Activated T-helper 2 cell treated with anti-CD3 and anti-CD28 coated beads, Interferon-gamma antibody, Interleukin-2, Interleukin-4, amounts not matched to agents 10 μg/mL and 5 μg/mL and 100 μg/mL, durations not matched to agents 14 hours and 24 hours and 36 hours (primary cell): ENCODE results near the gene MAEA. TPM values are rescaled to one million over a fixed set of nuclear protein-coding genes. Genes with fewer than 3 reads are reported as not detected.

Source experiments
- DNase-seq: peaks from one replicate; pipeline ENCODE4 v3.0.0; 2021; ENCODE audit warnings: low spot score
- H3K27ac Mint-ChIP-seq: one replicate; pipeline ENCODE4 v1.8.0; 2021; ENCODE audit warnings: mixed read lengths
- H3K27me3 Mint-ChIP-seq: one replicate; pipeline ENCODE4 v1.8.0; 2021; ENCODE audit warnings: low read depth, mixed read lengths
- H3K36me3 Mint-ChIP-seq: one replicate; pipeline ENCODE4 v1.8.0; 2021; ENCODE audit warnings: low read depth, mixed read lengths
- H3K4me1 Mint-ChIP-seq: one replicate; pipeline ENCODE4 v1.8.0; 2021; ENCODE audit warnings: low read depth, mixed read lengths
- H3K4me3 Mint-ChIP-seq: one replicate; pipeline ENCODE4 v1.8.0; 2021; ENCODE audit warnings: low read depth, mild to moderate bottlenecking, moderate library complexity, mixed read lengths
- H3K9me3 Mint-ChIP-seq: one replicate; pipeline ENCODE4 v1.8.0; 2021; ENCODE audit warnings: mixed read lengths
- intact Hi-C: fragments of 100-400 bp; cut with micrococcal nuclease; formaldehyde crosslinking; loops from one replicate; pipeline ENCODE4 v1.15.1; 2023
- total RNA-seq: library from RNA; stranded (reverse); gene quantifications from 2 replicates; pipeline ENCODE4 v1.2.3, GENCODE V29; 2022

The MAEA gene
- total RNA-seq, 1 donor from 2014 or later = 59.2 TPM

- intact Hi-C loops = no loop called here
- Mint-ChIP-seq H3K27ac (no peak overlapping the region), H3K4me1 (peaks cover 20% of the 10 kb centered on the region), H3K4me3 (no peak overlapping the region), H3K27me3 (no peaks in the 10 kb centered on the region), H3K9me3 (no peaks in the 10 kb centered on the region), H3K36me3 (peaks cover 58% of the 10 kb centered on the region)
- no peak for DNase-seq
These were observed 12.5 kb downstream of the MAEA start for GRCh38 chr4:1302159-1302558.

GRCh38 chr4:1305261-1305711, 15.6 kb downstream of the MAEA start:
- no peak overlapping the region for H3K4me3 Mint-ChIP-seq

DNA sequence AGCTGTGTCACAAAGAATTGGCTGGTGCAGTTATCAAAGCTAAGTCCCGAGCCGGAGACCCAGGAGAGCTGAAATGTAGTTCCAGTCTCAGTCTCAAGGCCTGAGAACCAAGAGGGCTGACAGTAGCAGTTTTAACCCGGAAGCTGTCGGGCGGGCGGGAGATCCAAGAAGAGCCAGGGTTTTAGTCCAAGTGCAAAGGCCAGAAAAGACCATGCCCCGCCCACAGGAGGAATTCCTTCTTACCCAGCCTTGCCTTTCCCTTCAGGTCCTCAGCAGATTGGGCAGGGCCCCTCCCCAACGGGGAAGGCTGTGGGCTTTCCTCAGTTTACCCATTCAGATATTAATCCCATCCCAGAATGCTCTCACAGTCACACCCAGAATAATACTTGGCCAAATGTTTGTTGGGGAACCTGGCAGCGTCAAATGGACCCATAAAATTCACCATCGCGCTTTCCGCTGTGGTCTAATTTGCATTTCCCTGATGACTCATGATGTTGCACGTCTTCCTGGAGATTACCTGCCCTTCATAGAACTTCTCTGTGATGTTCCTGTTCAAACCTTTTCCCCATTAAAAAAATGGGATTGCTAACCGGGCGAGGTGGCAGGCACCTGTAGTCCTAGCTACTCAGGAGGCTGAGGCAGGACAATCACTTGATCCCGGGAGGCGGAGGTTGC, 16.2 kb downstream of the MAEA start:
- Mint-ChIP-seq H3K27ac (no peak overlapping the region), H3K36me3 (peaks cover 33% of the 10 kb centered on the region), H3K9me3 (no peaks in the 10 kb centered on the region), H3K27me3 (no peaks in the 10 kb centered on the region), H3K4me3 (no peak overlapping the region), H3K4me1 (peaks cover 35% of the 10 kb centered on the region)
- DNase-seq = no peak
- intact Hi-C loops = no loop called here

More at GRCh38 chr4:1305261-1305711, 15.6 kb downstream of the MAEA start:
- Mint-ChIP-seq H3K27ac (no peak overlapping the region), H3K9me3 (no peaks in the 10 kb centered on the region), H3K36me3 (peaks cover 38% of the 10 kb centered on the region), H3K4me1 (peaks cover 33% of the 10 kb centered on the region), H3K27me3 (no peaks in the 10 kb centered on the region)
- intact Hi-C loops = no loop called here
- no peak for DNase-seq

- H3K4me1 Mint-ChIP-seq = peaks cover 32% of the 10 kb centered on the region
- no peaks in the 10 kb centered on the region for H3K9me3 Mint-ChIP-seq
- H3K36me3 Mint-ChIP-seq = peaks cover 36% of the 10 kb centered on the region
- no peak overlapping the region for H3K4me3 Mint-ChIP-seq
- no peak overlapping the region for H3K27ac Mint-ChIP-seq
- no peaks in the 10 kb centered on the region for H3K27me3 Mint-ChIP-seq
- intact Hi-C loops = loop anchor here (2.0 kb wide), 1 partner anchor 39 kb away; the partner anchor contains the start of gene UVSSA
- DNase-seq = no peak
These were observed 18.5 kb downstream of the MAEA start for GRCh38 chr4:1307951-1308735.

DNA sequence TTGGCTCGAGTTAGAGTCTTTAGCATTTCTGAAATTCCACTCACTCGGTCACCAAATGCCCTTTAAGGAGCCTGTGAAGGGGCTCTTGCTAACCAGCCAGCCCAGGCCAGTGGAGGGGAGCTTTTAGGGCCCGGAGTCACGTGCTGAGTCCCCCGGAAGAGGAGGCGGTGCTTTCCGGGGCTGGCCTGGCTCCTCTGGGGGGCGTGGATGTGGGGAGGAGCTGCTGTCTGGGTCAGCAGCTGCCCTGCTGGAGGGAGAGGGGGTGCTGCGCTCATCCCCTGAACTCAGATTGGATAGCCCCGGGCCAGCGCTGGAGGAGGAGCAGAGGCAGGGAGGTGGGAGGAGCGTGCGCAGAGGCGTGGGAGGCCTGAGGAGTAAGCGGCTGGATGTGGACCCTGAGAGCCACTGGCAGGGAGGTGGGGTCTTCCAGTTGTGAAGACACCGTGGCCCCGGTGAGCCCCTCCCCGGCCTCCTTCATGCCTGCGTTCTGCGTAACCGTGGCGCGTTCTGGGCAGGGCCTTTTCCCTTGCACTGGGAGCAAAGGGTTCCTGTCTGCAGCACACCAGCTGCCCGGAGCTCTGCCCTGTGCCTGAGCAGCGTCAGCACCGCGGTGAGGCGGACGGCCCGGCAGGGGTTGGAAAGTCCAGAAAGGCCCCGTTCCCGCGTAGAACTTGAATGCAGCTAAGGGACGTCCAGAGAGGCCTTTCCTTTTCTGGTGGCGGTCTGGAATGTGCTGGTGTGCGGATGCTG, 19.7 kb downstream of the MAEA start:
- no peaks in the 10 kb centered on the region for H3K27me3 Mint-ChIP-seq
- H3K4me1 Mint-ChIP-seq = peaks cover 34% of the 10 kb centered on the region
- peak; percentile 36 for DNase-seq
- H3K4me3 Mint-ChIP-seq = peak overlapping the region; percentile 52
- H3K27ac Mint-ChIP-seq = peak overlapping the region; percentile 26
- no peaks in the 10 kb centered on the region for H3K9me3 Mint-ChIP-seq
- intact Hi-C loops = loop anchor here (1.0 to 2.0 kb wide), 2 partner anchors 37 to 42 kb away; partner anchors contain the start of gene UVSSA
- H3K36me3 Mint-ChIP-seq = peaks cover 46% of the 10 kb centered on the region

DNA sequence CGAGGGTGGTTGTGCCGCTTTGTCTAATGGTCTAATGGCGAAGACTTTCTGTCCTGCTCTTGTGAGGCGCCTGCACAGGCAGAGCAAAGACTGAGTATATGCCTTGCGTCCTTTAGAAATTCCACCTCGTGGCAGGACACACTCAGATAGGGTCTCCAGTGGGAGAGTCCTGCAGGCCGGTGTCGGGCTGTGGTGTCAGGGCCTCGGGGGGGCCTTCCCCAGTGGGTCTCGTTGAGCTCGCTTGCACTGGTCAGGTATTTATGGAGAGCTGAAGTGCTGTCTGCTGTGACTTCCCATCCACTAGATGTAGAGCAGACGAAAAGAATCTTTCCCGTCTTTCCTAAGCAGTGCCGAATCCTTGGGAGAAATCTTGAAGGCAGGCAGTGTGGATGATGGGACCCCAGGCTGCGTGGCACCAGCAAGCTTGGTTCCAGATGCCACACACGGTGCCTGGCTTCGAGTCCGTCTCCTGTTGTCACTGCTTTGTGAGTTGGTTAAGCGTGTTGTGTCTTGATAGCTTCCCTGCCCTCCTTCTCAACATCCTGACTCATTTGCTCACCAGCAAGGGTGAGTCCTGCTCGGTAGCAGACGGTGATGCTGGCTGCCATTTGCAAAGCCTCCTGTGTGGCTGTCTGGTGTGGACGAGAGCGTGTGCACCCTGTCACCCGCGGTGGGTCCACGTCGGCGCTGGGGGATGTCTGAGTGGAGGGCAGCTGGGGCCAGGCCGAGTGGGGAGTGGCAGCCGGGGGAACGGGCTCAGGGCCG, 20.5 kb downstream of the MAEA start:
- H3K4me1 Mint-ChIP-seq = peaks cover 34% of the 10 kb centered on the region
- H3K27ac Mint-ChIP-seq = no peak overlapping the region
- H3K36me3 Mint-ChIP-seq = peaks cover 49% of the 10 kb centered on the region
- no peaks in the 10 kb centered on the region for H3K27me3 Mint-ChIP-seq
- H3K9me3 Mint-ChIP-seq = no peaks in the 10 kb centered on the region
- no peak for DNase-seq
- intact Hi-C loops = no loop called here
- H3K4me3 Mint-ChIP-seq = peak overlapping the region; percentile 26

DNA sequence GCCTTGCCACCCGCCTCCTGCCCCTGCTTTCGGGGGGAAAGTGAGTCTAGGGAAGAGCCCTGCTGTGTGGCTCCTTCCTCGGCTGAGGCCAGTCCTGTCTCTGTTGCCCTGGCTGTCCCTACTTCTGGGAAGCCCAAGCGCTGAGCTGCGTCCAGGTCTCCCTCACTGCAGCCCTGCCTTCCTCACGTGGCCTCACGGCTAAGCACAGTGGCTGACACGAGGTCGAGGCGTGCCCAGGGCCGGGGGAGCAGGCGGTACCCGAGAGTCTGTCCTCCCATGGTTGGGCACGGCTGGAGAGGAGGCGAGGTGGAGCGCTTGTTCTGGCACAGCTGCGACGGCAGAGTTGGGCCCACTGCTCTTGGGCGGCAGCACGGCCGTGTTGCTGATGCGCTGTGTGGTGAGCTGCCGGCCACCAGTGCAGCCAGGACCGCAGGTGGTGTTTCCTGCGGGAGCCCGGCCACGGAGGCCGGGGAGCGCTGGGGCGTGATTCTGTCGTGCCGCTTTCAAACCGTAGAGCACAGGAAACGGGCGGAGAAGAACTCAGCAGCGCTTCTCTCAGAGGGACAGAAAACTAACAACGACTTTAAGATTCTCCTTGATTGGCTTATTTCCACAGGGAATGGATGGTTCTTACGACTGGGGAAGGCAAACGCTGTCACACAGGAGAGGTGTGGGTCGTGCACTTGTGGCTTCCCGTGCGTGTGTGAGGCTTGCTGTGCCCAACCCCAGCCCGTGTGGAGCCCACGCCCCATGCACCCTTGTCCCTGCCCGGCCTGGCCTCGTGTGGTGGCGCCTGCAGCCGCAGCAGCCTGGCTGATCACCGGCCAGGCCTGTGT, 21.3 kb downstream of the MAEA start:
- Mint-ChIP-seq H3K4me3 (no peak overlapping the region), H3K27me3 (no peaks in the 10 kb centered on the region), H3K9me3 (no peaks in the 10 kb centered on the region), H3K36me3 (peaks cover 48% of the 10 kb centered on the region), H3K27ac (no peak overlapping the region), H3K4me1 (peaks cover 32% of the 10 kb centered on the region)
- intact Hi-C loops = no loop called here
- no peak for DNase-seq

- peaks cover 52% of the 10 kb centered on the region for H3K36me3 Mint-ChIP-seq
These were observed 23.3 kb downstream of the MAEA start for GRCh38 chr4:1312821-1313640.

GRCh38 chr4:1315306-1315705, 25.6 kb downstream of the MAEA start:
- Mint-ChIP-seq H3K27me3 (no peaks in the 10 kb centered on the region), H3K36me3 (peaks cover 56% of the 10 kb centered on the region), H3K4me3 (no peak overlapping the region), H3K9me3 (no peaks in the 10 kb centered on the region), H3K4me1 (peaks cover 11% of the 10 kb centered on the region), H3K27ac (no peak overlapping the region)
- intact Hi-C loops = no loop called here
- no peak for DNase-seq

More at GRCh38 chr4:1312821-1313640, 23.3 kb downstream of the MAEA start:
- DNase-seq = no peak
- intact Hi-C loops = no loop called here
- H3K4me3 Mint-ChIP-seq = no peak overlapping the region
- no peak overlapping the region for H3K27ac Mint-ChIP-seq
- no peaks in the 10 kb centered on the region for H3K27me3 Mint-ChIP-seq
- H3K4me1 Mint-ChIP-seq = peaks cover 27% of the 10 kb centered on the region
- H3K9me3 Mint-ChIP-seq = no peaks in the 10 kb centered on the region

DNA sequence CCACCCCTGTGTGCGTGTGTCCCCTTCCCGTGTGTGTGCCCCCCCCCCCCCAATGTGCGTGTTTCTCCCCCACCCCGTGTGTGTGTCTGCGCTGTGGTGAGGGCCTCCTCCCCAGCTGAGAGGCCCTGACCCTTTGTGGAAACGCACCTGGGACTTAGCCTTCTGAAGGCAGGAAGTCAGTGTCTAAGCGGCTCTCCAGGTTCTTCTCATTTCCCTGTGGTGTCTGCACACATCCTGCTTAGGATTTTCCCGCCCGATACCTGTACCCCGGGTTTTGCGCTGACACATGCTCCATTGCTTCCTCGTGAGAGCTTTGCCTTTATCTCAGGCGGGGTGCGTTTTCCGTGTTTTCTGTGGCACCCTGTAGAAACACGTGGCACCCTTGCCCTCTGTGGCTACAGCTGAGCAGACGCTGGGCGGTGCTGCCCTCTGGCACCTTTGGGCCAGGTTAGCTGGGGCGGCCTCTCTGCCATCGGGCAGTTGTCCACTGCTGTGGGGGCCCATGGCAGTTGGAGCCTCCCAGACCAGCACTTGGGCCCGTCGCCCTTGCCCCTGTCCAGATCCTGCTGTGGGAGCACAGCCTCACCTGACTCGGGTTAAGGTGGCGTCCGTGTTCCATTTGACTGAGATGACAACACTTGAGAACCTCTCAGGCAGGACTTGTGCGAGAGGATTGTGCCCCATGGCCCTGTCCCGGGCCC, 26.3 kb downstream of the MAEA start:
- H3K36me3 Mint-ChIP-seq = peaks cover 56% of the 10 kb centered on the region
- H3K27me3 Mint-ChIP-seq = no peaks in the 10 kb centered on the region
- no peak overlapping the region for H3K4me3 Mint-ChIP-seq
- H3K9me3 Mint-ChIP-seq = no peaks in the 10 kb centered on the region
- peaks cover 9% of the 10 kb centered on the region for H3K4me1 Mint-ChIP-seq
- intact Hi-C loops = no loop called here
- H3K27ac Mint-ChIP-seq = peak overlapping the region; percentile 28
- DNase-seq = no peak
